Left colon (tissue), 2 donors: ENCODE results near the gene SELPLG. TPM values are rescaled to one million over a fixed set of nuclear protein-coding genes. Genes with fewer than 3 reads are reported as not detected.

Experiments used
- ATAC-seq: fragments of 200-7000 bp; cut with Tn5 transposase; one replicate; pipeline ENCODE4 v1.9.1; 2020; ENCODE audit warnings: mild to moderate bottlenecking, moderate library complexity
- DNase-seq, 2 donors: peaks; one replicate each; pipeline ENCODE4 v3.0.0-alpha.2; 2020
- intact Hi-C, 2 donors: fragments of 100-400 bp; cut with DNase I in 1 of 2; cut with micrococcal nuclease in 1 of 2; formaldehyde crosslinking; loops; one replicate each; pipeline versions ENCODE4 v1.11.2 to v1.14.0; 2022; cut with DNase I, micrococcal nuclease
- total RNA-seq, 2 donors: library from RNA; stranded (reverse); fragmentation: NEBNext Ultra II Directional; extraction: Animal tissue kit (Norgen Biotek cat#: 25700); gene quantifications; one replicate each; pipeline ENCODE4 v1.2.1, GENCODE V29; 2021
- donor health status: DM: no; HTN: no; CAD: no.
- donor health status: DM: yes; HTN: yes; CAD: no.

The SELPLG gene
- total RNA-seq, 2 donors from 2014 or later = 1.3 to 5.1 TPM

- intact Hi-C loops = no loop called here
- DNase-seq = peak in 1 of 2 donors; percentile 35
- ATAC-seq = no peak
Measured at GRCh38 chr12:108611884-108612415, 21.7 kb downstream of the SELPLG start.

GRCh38 chr12:108610856-108611605, 22.7 kb downstream of the SELPLG start:
- intact Hi-C loops = no loop called here
- no peak for ATAC-seq
- DNase-seq = no peak

GRCh38 chr12:108610336-108610815, 23.3 kb downstream of the SELPLG start:
- no peak for ATAC-seq
- DNase-seq = no peak
- intact Hi-C loops = no loop called here

DNA sequence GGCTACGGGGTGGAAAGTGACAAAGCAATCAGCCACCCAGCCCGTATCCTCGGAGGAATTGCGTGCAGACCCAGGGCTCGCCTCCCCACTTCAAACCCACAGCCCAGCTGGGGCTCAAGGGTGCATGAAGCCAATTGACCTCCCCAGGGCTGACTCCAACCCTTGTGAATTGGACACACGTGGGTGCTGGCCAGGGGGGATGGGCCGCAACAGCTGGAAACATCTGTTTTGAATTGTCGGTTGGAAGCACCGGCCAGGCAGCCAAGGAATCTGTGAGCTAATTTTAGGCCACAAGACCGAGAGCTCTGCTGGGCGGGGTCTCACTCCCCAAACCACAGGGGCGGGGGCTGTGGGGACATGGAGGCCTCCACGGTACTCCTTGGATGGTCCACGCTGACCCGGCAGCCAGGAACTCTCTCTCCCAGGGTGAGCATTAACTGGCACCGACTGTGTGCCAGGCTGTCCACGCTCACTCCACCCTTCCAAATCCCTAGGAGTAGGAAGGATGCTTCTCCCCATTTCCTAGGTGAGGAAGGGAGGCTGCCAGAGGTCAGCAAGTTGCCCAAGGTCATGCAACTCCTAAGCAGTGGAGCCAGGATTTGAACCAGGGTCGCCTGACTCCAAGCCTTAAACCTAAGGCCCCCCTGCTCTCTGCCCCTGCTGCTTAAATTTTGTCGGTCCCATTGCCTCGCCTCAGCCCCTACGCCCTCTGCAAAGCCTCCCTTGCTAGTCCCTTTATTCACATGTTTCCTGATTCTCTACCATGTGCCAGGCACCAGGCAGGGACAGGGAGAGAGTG, 24.0 kb downstream of the SELPLG start:
- ATAC-seq = no peak
- DNase-seq = peak; percentile 47 to 56
- intact Hi-C loops = no loop called here

- intact Hi-C loops = no loop called here
- DNase-seq (no peak), ATAC-seq (no peak)
Measured at GRCh38 chr12:108608616-108609015, 25.1 kb downstream of the SELPLG start.

- intact Hi-C loops = no loop called here
- ATAC-seq (no peak), DNase-seq (no peak)
Measured at GRCh38 chr12:108607981-108608600, 25.6 kb downstream of the SELPLG start.

- DNase-seq (no peak), ATAC-seq (no peak)
- intact Hi-C loops = no loop called here
Measured at GRCh38 chr12:108606492-108606891, 27.2 kb downstream of the SELPLG start.

DNA sequence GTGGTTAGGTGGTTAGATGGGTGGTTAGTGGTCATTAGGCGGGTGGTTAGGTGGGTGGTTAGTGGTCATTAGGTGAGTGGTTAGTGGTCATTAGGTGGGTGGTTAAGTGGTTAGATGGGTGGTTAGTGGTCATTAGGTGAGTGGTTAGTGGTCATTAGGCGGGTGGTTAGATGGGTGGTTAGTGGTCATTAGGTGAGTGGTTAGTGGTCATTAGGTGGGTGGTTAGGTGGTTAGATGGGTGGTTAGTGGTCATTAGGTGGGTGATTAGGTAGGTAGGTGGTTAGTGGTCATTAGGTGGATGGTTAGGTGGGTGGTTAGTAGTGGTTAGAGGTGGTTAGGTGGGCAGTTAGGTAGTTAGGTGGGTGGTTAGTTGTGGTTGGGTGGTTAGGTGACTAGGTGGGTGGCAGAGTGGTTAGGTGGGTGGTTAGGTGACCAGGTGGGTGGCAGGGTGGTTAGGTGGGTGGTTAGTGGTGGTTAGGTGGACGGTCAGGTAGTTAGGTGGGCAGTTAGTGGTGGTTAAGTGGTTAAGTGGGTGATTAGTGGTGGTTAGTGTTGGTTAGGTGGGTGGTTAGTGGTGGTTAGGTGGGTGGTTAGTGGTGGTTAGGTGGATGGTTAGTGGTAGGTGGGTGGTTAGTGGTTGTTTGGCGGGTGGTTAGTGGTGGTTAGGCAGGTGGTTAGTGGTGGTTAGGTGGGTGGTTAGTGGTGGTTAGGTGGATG, 27.8 kb downstream of the SELPLG start:
- DNase-seq (no peak), ATAC-seq (no peak)
- intact Hi-C loops = no loop called here

DNA sequence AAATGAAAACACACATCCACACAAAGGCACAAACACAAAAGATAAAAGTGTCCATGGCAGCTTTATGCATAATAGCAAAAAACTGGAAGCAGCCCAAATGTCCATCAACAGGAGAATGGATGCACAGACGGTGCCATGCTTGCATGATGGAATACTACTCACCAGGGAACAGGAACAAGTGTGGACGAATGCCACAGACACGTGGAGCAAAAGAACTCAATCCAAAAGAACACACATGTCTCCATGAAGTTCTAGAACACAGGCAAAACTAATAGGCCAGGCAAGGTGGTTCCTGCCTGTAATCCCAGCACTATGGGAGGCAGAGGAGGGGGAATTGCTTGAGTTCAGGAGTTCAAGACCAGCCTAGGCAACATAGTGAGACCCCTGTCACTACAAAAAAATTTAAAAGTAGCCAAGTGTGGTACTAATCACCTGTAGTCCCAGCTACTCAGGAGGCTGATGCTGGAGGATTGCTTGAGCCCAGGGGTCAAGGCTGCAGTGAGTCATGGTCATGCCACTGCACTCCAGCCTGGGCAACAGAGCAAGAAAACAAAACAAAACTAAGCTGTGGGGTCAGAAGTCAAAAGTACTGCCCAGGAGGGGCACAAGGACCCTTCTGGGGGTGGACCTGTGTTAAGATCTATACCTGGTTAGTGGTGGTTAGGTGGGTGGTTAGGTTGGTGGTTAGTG, 28.5 kb downstream of the SELPLG start:
- no peak for ATAC-seq

DNA sequence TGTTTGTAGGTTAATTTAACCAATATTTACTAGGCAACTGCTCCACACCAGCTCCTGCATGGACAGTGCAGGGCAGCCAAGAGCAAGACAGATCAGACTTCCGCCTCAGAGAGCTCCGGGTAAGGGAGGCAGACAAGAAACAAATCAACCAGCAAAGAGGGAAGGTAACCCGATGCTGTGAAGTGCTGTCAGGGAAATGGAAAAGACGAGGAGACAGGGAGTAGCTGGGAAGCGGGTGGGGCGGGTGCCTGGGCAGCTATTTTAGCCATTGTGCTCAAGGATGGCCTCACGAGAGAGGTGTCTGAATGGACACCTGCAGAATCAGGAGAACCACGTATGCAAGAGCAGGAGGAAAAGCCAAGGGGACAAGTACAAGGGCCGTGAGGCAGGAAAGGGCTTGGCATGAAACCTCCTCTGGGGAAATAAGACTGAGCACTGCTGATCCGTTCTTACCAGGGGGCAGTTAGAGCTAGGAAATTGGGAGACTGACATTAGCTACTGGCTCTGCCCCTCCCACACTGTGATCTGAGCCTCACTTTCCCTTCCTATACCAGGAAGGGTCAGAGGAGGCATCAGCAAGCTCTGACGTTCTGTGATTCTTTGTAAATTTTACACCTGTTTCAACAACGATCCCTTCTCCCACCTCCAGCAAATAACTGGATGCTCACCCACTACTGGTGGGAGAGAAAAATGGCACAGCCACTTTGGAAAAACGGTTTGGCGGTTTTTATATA, 29.3 kb downstream of the SELPLG start:
- DNase-seq = no peak
- intact Hi-C loops = no loop called here
- no peak for ATAC-seq

More for the DNA sequence above, 28.5 kb downstream of the SELPLG start:
- DNase-seq = no peak
- intact Hi-C loops = no loop called here

DNA sequence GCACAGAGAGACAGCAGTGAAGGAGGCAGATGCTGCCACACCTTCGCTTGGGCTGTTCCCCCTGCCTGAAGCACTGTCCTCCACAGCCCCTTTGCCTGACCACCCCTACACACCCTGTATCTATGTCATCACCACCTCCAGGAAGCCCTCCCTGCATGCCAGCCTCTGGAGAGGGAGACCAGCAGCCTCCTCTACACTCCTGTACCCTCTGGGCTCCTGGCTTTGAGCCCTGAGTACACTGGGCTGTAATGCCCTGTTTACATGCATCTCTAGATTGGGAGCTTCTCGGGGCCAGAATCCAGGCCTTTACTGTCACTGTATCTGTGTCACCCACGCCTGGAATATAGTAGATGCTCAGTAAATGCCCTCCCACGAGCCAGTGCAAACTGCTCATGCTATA, 30.0 kb downstream of the SELPLG start:
- intact Hi-C loops = no loop called here
- DNase-seq = no peak
- no peak for ATAC-seq

GRCh38 chr12:108602976-108603704, 30.6 kb downstream of the SELPLG start:
- DNase-seq = no peak
- intact Hi-C loops = no loop called here
- ATAC-seq = no peak

- DNase-seq = no peak
- intact Hi-C loops = no loop called here
- no peak for ATAC-seq
Measured at GRCh38 chr12:108602209-108602705, 31.4 kb downstream of the SELPLG start.

DNA sequence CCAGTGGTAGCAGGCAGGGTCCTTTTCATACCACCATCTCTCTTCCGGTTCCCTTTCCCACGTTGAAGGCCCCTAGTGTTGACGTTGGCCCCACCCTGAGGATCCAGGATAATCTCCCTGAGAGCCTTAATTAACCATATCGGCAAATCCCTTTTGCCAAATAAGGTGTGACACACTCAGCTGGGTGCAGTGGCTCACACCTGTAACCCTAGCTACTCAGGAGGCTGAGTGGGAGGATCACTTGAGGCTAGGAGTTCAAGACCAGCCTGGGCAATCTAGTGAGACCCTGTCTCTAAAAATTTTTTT, 33.0 kb downstream of the SELPLG start:
- DNase-seq (no peak), ATAC-seq (no peak)
- intact Hi-C loops = no loop called here

DNA sequence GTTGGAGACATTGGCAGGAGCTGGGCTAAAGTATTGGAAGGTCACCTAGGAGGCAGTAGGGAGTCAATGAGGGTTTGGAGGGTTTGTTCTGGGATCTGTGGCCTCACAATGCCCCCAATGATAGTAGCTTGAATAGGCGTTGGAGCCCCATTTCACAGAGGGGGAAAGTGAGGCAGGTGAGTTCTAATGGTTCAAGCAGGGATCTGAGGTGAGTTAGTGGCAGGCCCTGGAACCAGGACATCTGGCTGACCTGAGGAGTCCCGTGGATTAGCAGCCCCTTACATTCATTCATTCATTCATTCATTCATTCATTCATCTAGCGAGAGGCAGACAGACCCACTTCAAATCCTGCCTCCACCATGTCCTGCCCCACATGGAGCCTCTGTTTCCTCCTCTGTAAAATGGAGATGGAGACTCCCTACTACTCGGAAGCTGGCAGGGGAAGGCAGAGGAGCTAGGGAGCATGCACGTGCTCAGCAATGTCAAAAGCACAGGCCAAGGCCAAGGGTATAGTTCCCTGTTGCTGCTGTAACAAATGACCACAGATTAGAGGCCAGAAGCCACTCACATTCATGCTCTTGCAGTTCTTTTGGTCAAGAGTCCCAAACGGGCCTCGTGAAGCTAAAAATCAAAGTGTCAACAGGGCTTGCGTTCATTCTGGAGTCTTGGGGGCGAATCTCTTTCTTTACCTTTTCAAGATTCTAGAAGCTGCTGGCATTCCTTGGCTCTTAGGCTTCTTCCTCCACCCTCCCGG, 33.6 kb downstream of the SELPLG start:
- no peak for ATAC-seq
- intact Hi-C loops = no loop called here
- no peak for DNase-seq

- intact Hi-C loops = no loop called here
- ATAC-seq = no peak
Measured at GRCh38 chr12:108599541-108599940, 34.2 kb downstream of the SELPLG start.

More at GRCh38 chr12:108599541-108599940, 34.2 kb downstream of the SELPLG start:
- no peak for DNase-seq
